HG03175 (cell line): ENCODE data around the gene ZNF701.
"Not testable (repeated sequence)": the region's sequence is repeated elsewhere in the genome, so short reads cannot be mapped to it uniquely, and the experiment has no call there.

Experiments
- ATAC-seq: cut with Tn5 transposase; IDR thresholded peaks from one replicate; pipeline ENCODE4 v1.9.1; 2021; ENCODE audit warnings: mild to moderate bottlenecking, moderate library complexity; ENCODE audit not compliant: unreplicated experiment

Gene ZNF701

GRCh38 chr19:52570000-52570861, at the start of gene ZNF701:
Gene ZNF701, plus strand, starts transcription at chr19:52570287. Its CDS starts 3,861 bp downstream, at chr19:52574148.
- ATAC-seq: peak; percentile 95

GRCh38 chr19:52522551-52522950, 47.5 kb upstream of the ZNF701 start:
- no peak for ATAC-seq

DNA sequence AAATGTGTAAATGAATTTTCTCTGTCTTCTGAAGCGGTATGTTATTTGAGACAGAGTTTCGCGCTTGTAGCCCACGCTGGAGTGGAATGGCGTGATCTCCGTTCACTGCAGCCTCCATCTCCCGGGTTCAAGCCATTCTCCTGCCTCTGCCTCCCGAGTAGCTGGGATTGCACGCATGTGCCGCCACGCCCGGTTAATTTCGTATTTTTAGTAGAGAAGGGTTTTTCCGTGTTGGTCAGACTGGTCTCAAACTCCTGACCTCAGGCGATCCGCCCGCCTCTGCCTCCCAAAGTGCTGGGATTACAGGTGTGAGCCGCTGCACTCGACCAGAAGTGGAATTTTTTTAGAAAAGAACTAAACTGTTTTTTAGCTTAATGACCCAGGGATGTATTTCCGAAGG, 46.0 kb upstream of the ZNF701 start:
- ATAC-seq: no peak

- peak; percentile 86 for ATAC-seq
Observed at GRCh38 chr19:52527134-52527955, 42.7 kb upstream of the ZNF701 start, which contains the start of gene ZNF808. Gene ZNF808, plus strand, starts transcription at chr19:52527668. Its CDS starts 15,617 bp downstream, at chr19:52543285.

- ATAC-seq: no peak
Observed at GRCh38 chr19:52527956-52528351, 42.1 kb upstream of the ZNF701 start.

GRCh38 chr19:52532480-52532879, 37.6 kb upstream of the ZNF701 start:
- ATAC-seq: no peak

- no peak for ATAC-seq
Observed at GRCh38 chr19:52533901-52534300, 36.2 kb upstream of the ZNF701 start.

- ATAC-seq: not testable (repeated sequence)
Observed at GRCh38 chr19:52535385-52535770, 34.7 kb upstream of the ZNF701 start.

- peak; percentile 83 for ATAC-seq
Observed at GRCh38 chr19:52535771-52536447, 34.2 kb upstream of the ZNF701 start.

GRCh38 chr19:52536448-52536800, 33.7 kb upstream of the ZNF701 start:
- peak; percentile 17 for ATAC-seq

DNA sequence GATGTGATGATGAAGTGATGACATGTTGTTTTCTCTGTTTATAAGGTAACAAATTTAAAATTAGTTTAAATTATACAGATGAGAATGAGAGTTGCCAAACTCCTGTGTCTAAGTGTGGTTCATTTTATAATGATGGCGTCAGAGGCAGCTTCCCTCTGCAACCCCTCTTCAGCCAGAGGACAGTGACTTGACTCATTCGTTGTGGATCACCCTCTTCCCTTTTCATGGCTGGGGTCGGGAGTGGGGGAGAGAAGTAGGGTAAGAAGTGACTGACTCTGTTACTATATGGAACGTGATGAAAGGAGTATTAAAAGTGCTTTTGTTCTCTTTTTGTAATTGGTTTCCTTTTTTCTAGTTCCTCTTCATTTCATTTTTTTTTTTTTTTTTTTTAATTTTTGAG, 31.3 kb upstream of the ZNF701 start:
- not testable (repeated sequence) for ATAC-seq

GRCh38 chr19:52541176-52541575, 28.9 kb upstream of the ZNF701 start:
- ATAC-seq: not testable (repeated sequence)

DNA sequence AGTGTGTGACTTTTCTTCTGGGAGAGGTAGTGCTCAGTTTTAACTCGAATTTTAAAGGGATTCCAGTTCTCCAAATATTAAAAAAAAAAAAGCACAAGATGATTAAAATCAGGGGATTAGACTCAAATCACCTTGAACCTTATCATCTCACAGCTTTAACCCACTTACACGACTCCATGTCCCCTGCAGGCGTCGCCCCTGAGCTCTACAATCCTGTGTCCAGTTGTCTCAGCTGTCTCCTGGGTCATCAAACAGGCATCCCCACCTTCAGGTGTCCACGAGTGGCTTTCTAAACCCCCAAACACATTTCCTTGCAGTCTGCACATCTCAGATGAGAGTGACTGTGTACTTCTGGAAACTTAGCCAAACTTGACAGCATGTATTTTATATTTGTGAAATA, 28.5 kb upstream of the ZNF701 start:
- ATAC-seq: no peak

GRCh38 chr19:52542541-52542940, 27.5 kb upstream of the ZNF701 start:
- not testable (repeated sequence) for ATAC-seq

- ATAC-seq: no peak
Observed at GRCh38 chr19:52542984-52543664, 27.0 kb upstream of the ZNF701 start.

DNA sequence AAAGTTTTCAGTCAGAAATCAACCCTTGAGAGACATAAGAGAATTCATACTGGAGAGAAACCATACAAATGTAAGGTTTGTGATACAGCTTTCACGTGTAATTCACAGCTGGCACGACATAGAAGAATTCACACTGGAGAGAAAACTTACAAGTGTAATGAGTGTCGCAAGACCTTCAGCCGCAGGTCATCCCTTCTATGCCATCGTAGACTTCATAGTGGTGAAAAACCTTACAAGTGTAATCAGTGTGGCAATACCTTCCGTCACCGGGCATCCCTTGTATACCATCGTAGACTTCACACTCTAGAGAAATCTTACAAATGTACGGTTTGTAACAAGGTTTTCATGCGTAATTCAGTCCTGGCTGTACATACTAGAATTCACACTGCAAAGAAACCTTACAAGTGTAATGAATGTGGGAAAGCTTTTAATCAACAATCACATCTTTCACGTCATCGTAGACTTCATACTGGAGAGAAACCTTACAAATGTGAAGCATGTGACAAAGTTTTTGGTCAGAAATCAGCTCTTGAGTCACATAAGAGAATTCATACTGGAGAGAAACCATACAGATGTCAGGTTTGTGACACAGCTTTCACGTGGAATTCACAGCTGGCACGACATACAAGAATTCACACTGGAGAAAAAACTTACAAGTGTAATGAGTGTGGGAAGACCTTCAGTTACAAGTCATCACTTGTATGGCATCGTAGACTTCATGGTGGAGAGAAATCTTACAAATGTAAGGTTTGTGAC, 15.7 kb upstream of the ZNF701 start:
- no peak for ATAC-seq

- no peak for ATAC-seq
Observed at GRCh38 chr19:52557231-52557995, 12.7 kb upstream of the ZNF701 start.

GRCh38 chr19:52558732-52559445, 11.2 kb upstream of the ZNF701 start:
- not testable (repeated sequence) for ATAC-seq

GRCh38 chr19:52561611-52562010, 8.5 kb upstream of the ZNF701 start:
- not testable (repeated sequence) for ATAC-seq
